SU-DHL-6 (cell line): Measurements from ENCODE around the gene SLC5A10.

Experiments used
- H2AFZ ChIP-seq: fragments of 200-600 bp; sonication (generic); 2 replicates; pipeline ENCODE4 v1.6.1; 2014; ENCODE audit warnings: low read depth, mild to moderate bottlenecking, moderate library complexity, mixed read lengths, antibody characterized with exemption, low read length; ENCODE audit not compliant: severe bottlenecking
- H3F3A ChIP-seq: fragments of 200-600 bp; shearing (Covaris generic); 2 replicates; pipeline ENCODE4 v1.6.0; 2016; ENCODE audit warnings: antibody characterized with exemption, mild to moderate bottlenecking; ENCODE audit not compliant: insufficient read depth
- H3K27ac ChIP-seq: fragments of 200-600 bp; sonication (generic); 2 replicates; pipeline ENCODE4 v1.5.1; 2016; ENCODE audit warnings: low read depth, mild to moderate bottlenecking, low read length, moderate library complexity, mixed read lengths
- H3K27me3 ChIP-seq: fragments of 200-600 bp; sonication (generic), shearing (Covaris generic); 2 replicates; pipeline ENCODE4 v1.6.0; 2014; ENCODE audit warnings: mild to moderate bottlenecking, low read length
- H3K36me3 ChIP-seq: fragments of 200-600 bp; sonication (generic); 2 replicates; pipeline ENCODE4 v1.6.1; 2014; ENCODE audit warnings: mild to moderate bottlenecking, low read length, mixed read lengths
- H3K4me2 ChIP-seq: fragments of 300-600, 200-600 bp; shearing (Covaris generic), sonication (generic); 2 replicates; pipeline ENCODE4 v1.6.0; 2014; ENCODE audit warnings: low read length, low read depth, mild to moderate bottlenecking; ENCODE audit not compliant: poor library complexity, severe bottlenecking
- H3K4me3 ChIP-seq: fragments of 200-600 bp; sonication (generic); 2 replicates; pipeline ENCODE4 v1.5.1; 2014; ENCODE audit warnings: antibody characterized with exemption, low read length, mild to moderate bottlenecking, mixed read lengths; ENCODE audit not compliant: insufficient read depth, poor library complexity, severe bottlenecking
- H3K79me2 ChIP-seq: fragments of 200-600 bp; sonication (generic); 2 replicates; pipeline ENCODE4 v1.6.1; 2014; ENCODE audit warnings: mild to moderate bottlenecking, low read length, moderate library complexity; ENCODE audit not compliant: insufficient read depth
- H3K9ac ChIP-seq: fragments of 200-600 bp; sonication (generic); 2 replicates; pipeline ENCODE4 v1.7.0; 2014; ENCODE audit warnings: mild to moderate bottlenecking, low read length
- H3K9me2 ChIP-seq: fragments of 200-600 bp; sonication (generic); replicated peaks from 2 replicates; pipeline ENCODE4 v1.6.1; 2014; ENCODE audit warnings: low read length; ENCODE audit not compliant: insufficient read depth
- H3K9me3 ChIP-seq: fragments of 200-600 bp; sonication (generic); 2 replicates; pipeline ENCODE4 v1.6.1; 2014; ENCODE audit warnings: low read length, mixed read lengths; ENCODE audit not compliant: insufficient read depth
- H4K20me1 ChIP-seq: fragments of 200-600 bp; sonication (generic); 2 replicates; pipeline ENCODE4 v1.6.1; 2014; ENCODE audit warnings: low read depth, mild to moderate bottlenecking, antibody characterized with exemption, low read length, moderate library complexity, mixed read lengths
- CTCF ChIP-seq: fragments of 200-600 bp; sonication (generic); IDR thresholded peaks from one replicate; pipeline ENCODE4 v1.5.1; 2017; ENCODE audit warnings: antibody characterized with exemption, mild to moderate bottlenecking, low read length, moderate library complexity; ENCODE audit not compliant: insufficient read depth, poor library complexity, severe bottlenecking
- EZH2phosphoT487 ChIP-seq: fragments of 200-600 bp; sonication (generic), shearing (Covaris generic); conservative IDR thresholded peaks from 2 replicates; pipeline ENCODE4 v1.6.1; 2018; ENCODE audit warnings: mild to moderate bottlenecking, antibody characterized with exemption, low read length, moderate library complexity, mixed read lengths

The SLC5A10 gene

DNA sequence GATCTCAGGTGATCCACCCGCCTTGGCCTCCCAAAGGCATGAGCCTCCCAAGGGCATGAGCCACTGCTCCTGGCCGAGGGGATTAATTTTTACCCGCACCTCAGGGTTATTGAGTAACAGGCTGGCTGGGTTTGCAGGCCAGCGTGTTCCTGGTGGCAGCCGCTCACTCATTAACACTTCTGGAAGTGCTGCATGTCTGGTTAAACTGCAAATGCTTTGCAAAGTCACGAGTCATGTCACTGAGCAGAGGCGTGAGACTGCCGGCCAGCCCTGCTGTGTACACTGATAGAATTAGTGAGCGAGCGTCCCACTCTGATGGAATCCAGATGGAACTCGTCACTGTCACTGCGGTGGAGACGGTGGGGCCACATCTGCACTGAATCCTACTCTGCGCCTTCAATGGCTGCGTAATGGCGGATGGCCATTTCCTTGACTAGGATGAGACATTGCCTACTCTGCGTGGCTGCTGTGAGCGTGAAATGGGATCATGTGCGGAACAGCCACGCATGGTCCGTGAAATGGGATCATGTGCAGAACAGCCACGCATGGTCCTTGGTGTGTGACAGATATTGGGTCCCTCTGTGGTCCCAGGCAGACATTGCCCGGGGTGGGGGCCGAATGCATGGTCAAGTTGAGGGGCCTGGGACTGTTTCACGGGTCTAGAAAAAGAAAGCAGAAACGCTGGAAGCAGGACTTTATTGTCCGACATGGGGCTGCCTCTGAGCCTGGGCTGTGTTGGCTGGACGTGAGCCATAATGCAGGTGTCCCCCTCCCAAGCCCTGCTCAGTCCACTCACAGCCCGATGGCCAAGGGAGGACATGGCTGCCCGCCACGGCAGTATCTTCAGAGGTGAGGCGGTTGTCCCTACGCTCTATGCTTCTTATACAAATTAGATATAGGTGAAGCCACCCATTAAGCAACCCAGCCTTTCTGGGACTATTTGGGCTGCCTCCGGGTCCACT is 740 bp upstream of the SLC5A10 start:
- Histone ChIP-seq H3K4me2 (no peak overlapping the region), H3K9me3 (no peaks in the 10 kb centered on the region), H3K36me3 (no peaks in the 10 kb centered on the region), H2AFZ (no peak overlapping the region), H3K9ac (no peak overlapping the region), H4K20me1 (no peaks in the 10 kb centered on the region), H3K79me2 (no peaks in the 10 kb centered on the region), H3F3A (no peaks in the 10 kb centered on the region), H3K27me3 (no peaks in the 10 kb centered on the region), H3K27ac (no peak overlapping the region), H3K9me2 (no peaks in the 10 kb centered on the region), H3K4me3 (no peak overlapping the region)
- TF ChIP-seq EZH2phosphoT487 (no peak), CTCF (no peak)

- Histone ChIP-seq H3K4me2 (no peak overlapping the region), H3K36me3 (no peaks in the 10 kb centered on the region), H3K4me3 (no peak overlapping the region), H3K27me3 (no peaks in the 10 kb centered on the region), H3K9me3 (no peaks in the 10 kb centered on the region), H3K9ac (no peak overlapping the region), H3F3A (no peaks in the 10 kb centered on the region), H4K20me1 (no peaks in the 10 kb centered on the region), H3K27ac (no peak overlapping the region), H3K9me2 (no peaks in the 10 kb centered on the region), H2AFZ (no peak overlapping the region), H3K79me2 (no peaks in the 10 kb centered on the region)
- TF ChIP-seq EZH2phosphoT487 (no peak), CTCF (no peak)
Measured at GRCh38 chr17:18953231-18953728, 1.3 kb downstream of the SLC5A10 start.

GRCh38 chr17:18954321-18954720 is 2.4 kb downstream of the SLC5A10 start:
- H3K27ac ChIP-seq = no peak overlapping the region
- no peak overlapping the region for H2AFZ ChIP-seq
- H4K20me1 ChIP-seq = no peaks in the 10 kb centered on the region
- no peaks in the 10 kb centered on the region for H3K9me2 ChIP-seq
- TF ChIP-seq CTCF = no peak
- no peak for TF ChIP-seq EZH2phosphoT487
- H3K4me3 ChIP-seq = no peak overlapping the region
- H3K9ac ChIP-seq = no peak overlapping the region
- H3F3A ChIP-seq = no peaks in the 10 kb centered on the region
- H3K79me2 ChIP-seq = no peaks in the 10 kb centered on the region
- no peak overlapping the region for H3K4me2 ChIP-seq
- H3K36me3 ChIP-seq = no peaks in the 10 kb centered on the region
- no peaks in the 10 kb centered on the region for H3K9me3 ChIP-seq
- no peaks in the 10 kb centered on the region for H3K27me3 ChIP-seq
